HFF-Myc (cell line): Measurements from ENCODE around the gene JADE2.

ENCODE experiments used
- DNase-seq: peaks from one replicate; pipeline ENCODE4 v3.0.0-alpha.2; 2011; ENCODE audit warnings: low read depth; ENCODE audit errors: extremely low read depth
- H3K4me3 ChIP-seq: replicated peaks from 2 replicates; pipeline ENCODE4 v1.5.1; 2011; ENCODE audit warnings: low read depth, mild to moderate bottlenecking, control low read depth, low read length
- TF ChIP-seq, protein P1 (sequence below): IDR thresholded peaks from 2 replicates; pipeline ENCODE4 v1.5.1; 2012; ENCODE audit warnings: mild to moderate bottlenecking, low read depth, low read length, control low read depth; ENCODE audit errors: missing control alignments

Gene JADE2

DNA sequence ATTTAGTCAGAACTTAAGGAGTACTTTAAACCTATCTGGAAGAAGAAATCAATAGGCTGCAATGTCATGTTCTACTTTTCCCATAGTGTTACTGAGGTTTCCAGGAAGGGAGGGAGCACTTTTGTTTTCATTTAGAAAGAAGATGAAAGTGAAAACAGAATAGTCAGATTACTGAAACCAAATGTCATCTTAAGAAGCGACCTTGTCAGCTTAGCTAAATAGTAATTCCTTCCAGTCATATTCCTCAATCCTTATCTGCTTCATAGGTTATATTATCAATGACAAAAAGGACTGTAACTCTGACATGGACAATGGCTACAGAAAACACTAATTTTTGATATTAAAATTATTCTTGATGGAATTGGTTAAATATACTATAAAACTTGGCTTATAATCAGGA lies 79.4 kb downstream of the JADE2 start:
- H3K4me3 ChIP-seq, result no peak overlapping the region
- no peak for DNase-seq
- TF ChIP-seq, protein P1, sequence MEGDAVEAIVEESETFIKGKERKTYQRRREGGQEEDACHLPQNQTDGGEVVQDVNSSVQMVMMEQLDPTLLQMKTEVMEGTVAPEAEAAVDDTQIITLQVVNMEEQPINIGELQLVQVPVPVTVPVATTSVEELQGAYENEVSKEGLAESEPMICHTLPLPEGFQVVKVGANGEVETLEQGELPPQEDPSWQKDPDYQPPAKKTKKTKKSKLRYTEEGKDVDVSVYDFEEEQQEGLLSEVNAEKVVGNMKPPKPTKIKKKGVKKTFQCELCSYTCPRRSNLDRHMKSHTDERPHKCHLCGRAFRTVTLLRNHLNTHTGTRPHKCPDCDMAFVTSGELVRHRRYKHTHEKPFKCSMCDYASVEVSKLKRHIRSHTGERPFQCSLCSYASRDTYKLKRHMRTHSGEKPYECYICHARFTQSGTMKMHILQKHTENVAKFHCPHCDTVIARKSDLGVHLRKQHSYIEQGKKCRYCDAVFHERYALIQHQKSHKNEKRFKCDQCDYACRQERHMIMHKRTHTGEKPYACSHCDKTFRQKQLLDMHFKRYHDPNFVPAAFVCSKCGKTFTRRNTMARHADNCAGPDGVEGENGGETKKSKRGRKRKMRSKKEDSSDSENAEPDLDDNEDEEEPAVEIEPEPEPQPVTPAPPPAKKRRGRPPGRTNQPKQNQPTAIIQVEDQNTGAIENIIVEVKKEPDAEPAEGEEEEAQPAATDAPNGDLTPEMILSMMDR, result no peak

DNA sequence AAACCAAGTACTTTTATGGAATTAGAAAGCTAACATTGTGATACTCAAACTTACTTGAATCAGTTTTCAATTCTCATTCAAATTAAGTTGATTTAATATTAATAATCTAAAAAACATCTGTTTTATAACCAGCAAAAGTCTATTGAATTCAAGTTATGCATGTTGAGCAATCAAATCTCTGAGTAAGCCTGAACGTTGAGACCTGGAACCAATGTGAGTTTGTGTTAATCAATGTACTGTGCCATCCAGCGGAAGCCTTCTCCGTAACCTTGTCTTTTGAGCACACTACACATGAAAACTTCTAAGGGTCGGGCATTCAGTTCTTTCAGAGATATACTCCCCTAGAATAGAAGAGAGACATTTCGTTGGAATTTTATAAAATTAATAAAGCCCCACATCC lies 81.3 kb downstream of the JADE2 start:
- DNase-seq, result no peak
- TF ChIP-seq, protein P1, result no peak
- H3K4me3 ChIP-seq, result no peak overlapping the region

DNA sequence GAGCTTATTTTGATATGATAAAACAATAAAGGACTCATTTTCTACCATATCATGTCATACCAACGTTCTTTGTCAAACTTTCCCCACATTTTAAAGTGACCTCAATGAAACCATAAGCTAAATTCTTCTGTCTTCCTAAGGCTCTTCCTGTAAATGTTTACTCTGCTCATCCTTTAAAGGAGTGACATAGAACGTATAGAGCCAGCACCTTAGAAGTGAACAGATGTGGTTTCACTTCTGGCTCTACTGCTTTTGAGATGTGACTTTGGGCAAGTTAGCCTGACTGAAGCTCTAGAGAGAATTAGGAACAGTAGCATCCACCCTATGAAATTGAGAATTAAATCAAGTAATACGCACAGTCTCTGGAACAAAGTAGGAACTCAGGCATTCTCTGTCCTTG lies 83.1 kb downstream of the JADE2 start:
- H3K4me3 ChIP-seq, result no peak overlapping the region
- TF ChIP-seq, protein P1, result no peak
- no peak for DNase-seq

DNA sequence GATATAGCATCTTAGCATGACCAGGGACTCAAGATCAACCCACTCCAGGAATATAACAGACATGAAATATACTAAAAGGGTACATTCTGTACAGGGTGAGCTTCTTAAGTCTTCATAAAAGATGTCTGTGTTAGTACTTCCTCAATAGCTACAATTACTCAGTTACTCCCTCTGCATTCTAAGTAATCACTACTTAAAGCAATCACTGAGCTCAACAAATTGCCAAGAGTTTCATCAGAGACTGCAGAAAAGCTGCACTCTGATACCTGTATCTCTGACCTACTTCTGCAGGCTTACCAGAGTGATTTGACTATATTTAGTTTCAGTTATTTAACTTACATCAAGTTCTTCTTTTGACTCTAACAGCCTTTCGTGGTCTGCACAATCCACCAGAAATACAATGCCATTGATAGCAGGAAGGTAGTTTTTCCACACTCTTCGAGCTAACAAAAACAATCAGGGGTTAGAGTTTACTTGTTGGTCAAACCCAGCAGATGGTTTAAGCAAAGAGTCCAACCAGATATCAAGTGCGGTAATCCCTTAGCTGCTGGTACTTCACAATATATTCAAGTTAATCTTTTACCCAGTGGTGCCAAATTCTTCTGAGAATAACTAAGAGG lies 83.9 kb downstream of the JADE2 start:
- TF ChIP-seq, protein P1, result no peak
- no peak for DNase-seq
- H3K4me3 ChIP-seq, result no peak overlapping the region

DNA sequence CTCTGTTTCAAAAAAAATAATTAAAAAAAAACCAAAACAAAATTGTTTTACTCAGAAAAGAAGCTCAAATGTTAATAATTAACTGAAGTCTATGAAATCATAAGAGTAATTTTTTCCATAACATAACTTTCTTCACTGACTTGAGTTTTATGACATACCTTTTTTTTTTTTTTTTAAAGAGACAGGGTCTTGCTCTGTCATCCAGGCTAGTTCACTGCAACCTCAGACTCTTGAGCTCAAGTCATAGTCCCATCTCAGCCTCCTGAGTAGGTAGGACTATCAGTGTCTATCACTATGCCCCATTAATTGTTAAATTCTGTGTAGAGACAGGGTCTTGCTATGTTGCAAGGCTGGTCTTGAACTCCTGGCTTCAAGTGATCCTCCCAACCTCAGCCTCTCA lies 85.3 kb downstream of the JADE2 start:
- no peak for DNase-seq
- TF ChIP-seq, protein P1, result no peak
- H3K4me3 ChIP-seq, result no peak overlapping the region

DNA sequence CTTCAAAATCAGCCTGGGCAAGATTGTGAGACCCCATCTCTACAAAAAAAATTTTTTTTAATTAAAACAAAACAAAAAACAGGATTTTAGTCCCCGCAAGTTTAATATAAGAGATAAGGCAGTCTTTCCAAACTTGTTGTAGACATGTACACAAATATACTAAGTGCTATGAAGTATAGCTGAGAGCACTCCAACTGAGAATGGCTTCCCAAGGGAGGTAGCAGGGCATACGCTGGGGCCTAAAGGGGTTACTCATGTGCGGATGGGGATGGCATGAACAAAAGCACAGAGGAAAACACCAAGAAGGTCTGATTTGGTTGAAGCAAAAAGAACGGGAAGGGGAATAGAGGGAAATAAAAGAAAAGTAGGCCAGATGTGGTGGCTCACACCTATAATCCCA lies 86.0 kb downstream of the JADE2 start:
- TF ChIP-seq, protein P1, result no peak
- no peak overlapping the region for H3K4me3 ChIP-seq
- DNase-seq, result no peak
